Esophagus squamous epithelium (tissue), 5 donors: ENCODE results near the gene RALGPS1. TPM values are rescaled to one million over a fixed set of nuclear protein-coding genes. Genes with fewer than 3 reads are reported as not detected.

Experiments used
- DNase-seq: peaks from one replicate; lab custom pipeline; 2025; lab: John Stamatoyannopoulos, UW
- H3K27ac ChIP-seq, 4 donors: fragments of 200-600 bp; sonication (generic); one replicate each; pipeline ENCODE4 v1.5.1; 2016 to 2019; ENCODE audit warnings: mild to moderate bottlenecking in 1 of 4
- H3K27me3 ChIP-seq, 4 donors: fragments of 200-600 bp; sonication (generic); 1 replicate in 3 of 4; 2 replicates in 1 of 4; pipeline versions ENCODE4 v1.5.1 to v1.6.0; 2017 to 2021; ENCODE audit warnings: antibody characterized with exemption in 1 of 4
- H3K36me3 ChIP-seq, 3 donors: fragments of 200-600 bp; sonication (generic); one replicate each; pipeline ENCODE4 v1.5.1; 2016 to 2019
- H3K4me1 ChIP-seq, 3 donors: fragments of 200-600 bp; sonication (generic); one replicate each; pipeline ENCODE4 v1.5.1; 2017 to 2019
- H3K4me3 ChIP-seq, 4 donors: fragments of 200-600 bp; sonication (generic); 1 replicate in 3 of 4; 2 replicates in 1 of 4; pipeline ENCODE4 v1.5.1; 2016 to 2019; ENCODE audit warnings: mild to moderate bottlenecking in 2 of 4, moderate library complexity in 1 of 4
- H3K9me3 ChIP-seq, 3 donors: fragments of 200-600 bp; sonication (generic); one replicate each; pipeline ENCODE4 v1.5.1; 2016 to 2019
- CTCF ChIP-seq, 6 experiments: fragments of 450-650 bp in 4 of 6; fragments of 200-600 bp in 2 of 6; sonication (generic) in 2 of 6; IDR thresholded peaks; one replicate each; pipeline ENCODE4 v1.5.1; 2016 to 2019; ENCODE audit warnings: antibody characterized with exemption in 6 of 6, mild to moderate bottlenecking in 4 of 6, moderate library complexity in 4 of 6
- POLR2A ChIP-seq, 4 donors: fragments of 450-650 bp; IDR thresholded peaks; one replicate each; pipeline ENCODE4 v1.6.1; 2017; ENCODE audit warnings: antibody characterized with exemption in 4 of 4, mild to moderate bottlenecking in 4 of 4, moderate library complexity in 3 of 4
- WGBS, 2 donors: methylation state at CpG; one replicate each; pipeline ENCODE4 v1.1.5; 2018; 5-methylcytosine and 5-hydroxymethylcytosine counted together
- intact Hi-C: fragments of 100-400 bp; cut with DNase I; formaldehyde crosslinking; loops from one replicate; pipeline ENCODE4 v1.15.0; 2022
- total RNA-seq, 4 donors: library from RNA; depleted of rRNA; stranded (reverse); fragments of >200 nt; gene quantifications; one replicate each; pipeline ENCODE4 v1.1.0, GENCODE V29; 2016
- donor health status: DM: yes; HTN: yes; CAD: no.

RALGPS1 gene
- total RNA-seq, 4 donors from 2014 or later = 3.0 to 16.4 (median 10.6) TPM

GRCh38 chr9:127218818-127219217 lies 304.2 kb downstream of the RALGPS1 start:
- Histone ChIP-seq H3K27ac (no peak overlapping the region), H3K27me3 (no peaks in the 10 kb centered on the region), H3K36me3 (no peaks in the 10 kb centered on the region), H3K4me1 (peaks cover 0 to 27% (median under 1%) of the 10 kb centered on the region in 3 donors), H3K4me3 (no peak overlapping the region), H3K9me3 (no peaks in the 10 kb centered on the region)
- DNase-seq = no peak
- WGBS, 2 donors = 83% methylated on average over 1 of the region's 10 CpGs; no CpG with 5 or more reads in 1 of the 2 donors
- TF ChIP-seq POLR2A (IDR thresholded peaks at IDR 0.05) (no peak), CTCF (IDR thresholded peaks at IDR 0.05) (no peak)
- intact Hi-C loops = no loop called here

GRCh38 chr9:127219520-127219919 lies 304.9 kb downstream of the RALGPS1 start:
- H3K27me3 ChIP-seq = no peaks in the 10 kb centered on the region
- H3K4me3 ChIP-seq = no peak overlapping the region
- no peaks in the 10 kb centered on the region for H3K9me3 ChIP-seq
- H3K4me1 ChIP-seq = peaks cover 1 to 32% (median 7%) of the 10 kb centered on the region in 3 donors
- no peak for TF ChIP-seq POLR2A (IDR thresholded peaks at IDR 0.05)
- TF ChIP-seq CTCF (IDR thresholded peaks at IDR 0.05) = no peak
- DNase-seq = no peak
- H3K27ac ChIP-seq = peak overlapping the region in 1 of 4 donors; percentile 2
- no peaks in the 10 kb centered on the region for H3K36me3 ChIP-seq
- 60 to 67% methylated on average over 1 of the region's 6 CpGs for WGBS, 2 donors
- intact Hi-C loops = no loop called here

GRCh38 chr9:127221695-127222094 lies 307.1 kb downstream of the RALGPS1 start:
- WGBS, 2 donors = 51 to 57% methylated on average over 2 of the region's 2 CpGs
- Histone ChIP-seq H3K4me3 (no peak overlapping the region), H3K4me1 (peaks cover 13 to 28% (median 13%) of the 10 kb centered on the region in 3 donors), H3K27ac (no peak overlapping the region), H3K27me3 (no peaks in the 10 kb centered on the region), H3K36me3 (no peaks in the 10 kb centered on the region), H3K9me3 (no peaks in the 10 kb centered on the region)
- intact Hi-C loops = loop anchor here (10.0 kb wide), 1 partner anchor 173 kb away; the partner anchor contains the start of gene SLC2A8
- TF ChIP-seq CTCF (IDR thresholded peaks at IDR 0.05) = no peak
- TF ChIP-seq POLR2A (IDR thresholded peaks at IDR 0.05) = no peak
- DNase-seq = no peak

GRCh38 chr9:127222388-127223095 lies 308.0 kb downstream of the RALGPS1 start:
- H3K27ac ChIP-seq = no peak overlapping the region
- no peaks in the 10 kb centered on the region for H3K36me3 ChIP-seq
- no peak overlapping the region for H3K4me3 ChIP-seq
- no peak for TF ChIP-seq POLR2A (IDR thresholded peaks at IDR 0.05)
- TF ChIP-seq CTCF (IDR thresholded peaks at IDR 0.05) = no peak
- no peaks in the 10 kb centered on the region for H3K9me3 ChIP-seq
- no peaks in the 10 kb centered on the region for H3K27me3 ChIP-seq
- intact Hi-C loops = loop anchor here (10.0 kb wide), 1 partner anchor 172 kb away; the partner anchor contains the start of gene SLC2A8
- 82 to 86% methylated on average over 14 to 15 of the region's 15 CpGs for WGBS, 2 donors
- no peak for DNase-seq
- peaks cover 13 to 27% (median 13%) of the 10 kb centered on the region in 3 donors for H3K4me1 ChIP-seq

- WGBS, 2 donors = 39 to 43% methylated on average over 4 of the region's 4 CpGs
- Histone ChIP-seq H3K4me3 (no peak overlapping the region), H3K4me1 (peaks cover 13 to 27% (median 13%) of the 10 kb centered on the region in 3 donors), H3K9me3 (no peaks in the 10 kb centered on the region), H3K36me3 (no peaks in the 10 kb centered on the region), H3K27ac (peak overlapping the region in 1 of 4 donors; percentile 90), H3K27me3 (no peaks in the 10 kb centered on the region)
- intact Hi-C loops = loop anchor here (10.0 kb wide), 1 partner anchor 172 kb away; the partner anchor contains the start of gene SLC2A8
- TF ChIP-seq POLR2A (IDR thresholded peaks at IDR 0.05) (no peak), CTCF (IDR thresholded peaks at IDR 0.05) (no peak)
- DNase-seq = no peak
These were observed 308.7 kb downstream of the RALGPS1 start for GRCh38 chr9:127223266-127223665.
